ENCODE data around the gene NPHP3. TPM values are rescaled to one million over a fixed set of nuclear protein-coding genes. Genes with fewer than 3 reads are reported as not detected.

Gene NPHP3
- total and polyA plus RNA-seq, 7 donors: 3.9 to 9.1 (median 6.9) TPM

- peak; percentile 72 to 86 for DNase-seq
- no peaks in the 10 kb centered on the region for H3K27me3 ChIP-seq (ENCODE audit: insufficient read depth in 3 of 3, low read length in 2 of 3)
- WGBS, 3 donors: 0% methylated on average over 53 to 64 of the region's 64 CpGs
- no peak for TF ChIP-seq CTCF (IDR thresholded peaks at IDR 0.05)
- no peaks in the 10 kb centered on the region for H3K9me3 ChIP-seq
- ATAC-seq: peak; percentile 83 to 90 (median 86)
- H3K27ac ChIP-seq: peak within 1 kb of the TSS; percentile 85
- intact Hi-C loops (cut with DNase I): loop anchor here in 1 of 2 donors (10.0 kb wide), 1 partner anchor 55 kb away; no protein-coding TSS in a partner anchor
- H3K36me3 ChIP-seq (ENCODE audit: insufficient read depth in 1 of 2, low read depth in 1 of 2): peaks cover 0 to 7% of the 10 kb centered on the region in 2 donors
- peak within 1 kb of the TSS; percentile 95 for H3K4me3 ChIP-seq
- peaks cover 21% of the 10 kb centered on the region for H3K4me1 ChIP-seq
Measured at GRCh38 chr3:132660052-132660810, 62.0 kb downstream of the NPHP3 start, which contains the start of gene UBA5. Gene UBA5 (plus strand): TSS chr3:132660329. CDS start chr3:132660538, 209 bp downstream.

- peak; percentile 59 for TF ChIP-seq CTCF (IDR thresholded peaks at IDR 0.05)
- peak within 1 kb of the TSS; percentile 95 for H3K4me3 ChIP-seq
- peak within 1 kb of the TSS; percentile 85 for H3K27ac ChIP-seq
- ATAC-seq (peak; percentile 78 to 86 (median 84)), DNase-seq (peak; percentile 75 to 83)
- H3K4me1 ChIP-seq: peaks cover 21% of the 10 kb centered on the region
- no peaks in the 10 kb centered on the region for H3K9me3 ChIP-seq
- H3K36me3 ChIP-seq (ENCODE audit: insufficient read depth in 1 of 2, low read depth in 1 of 2): peaks cover 0 to 4% of the 10 kb centered on the region in 2 donors
- H3K27me3 ChIP-seq (ENCODE audit: insufficient read depth in 3 of 3, low read length in 2 of 3): no peaks in the 10 kb centered on the region
- WGBS, 3 donors: 0 to 1% (median 0%) methylated on average over 34 of the region's 34 CpGs
- intact Hi-C loops (cut with DNase I): loop anchor here in 1 of 2 donors (10.0 kb wide), 1 partner anchor 55 kb away; no protein-coding TSS in a partner anchor
Measured at GRCh38 chr3:132659365-132660051, 62.7 kb downstream of the NPHP3 start, which contains the start of gene ACAD11. Gene ACAD11 (minus strand): TSS chr3:132659809. CDS start chr3:132659751, 58 bp downstream.

- TF ChIP-seq CTCF (IDR thresholded peaks at IDR 0.05): no peak
- Histone ChIP-seq H3K4me1 (peaks cover 21% of the 10 kb centered on the region), H3K36me3 (ENCODE audit: insufficient read depth in 1 of 2, low read depth in 1 of 2) (no peaks in the 10 kb centered on the region), H3K4me3 (peak overlapping the region; percentile 95), H3K27ac (peak overlapping the region; percentile 85), H3K9me3 (no peaks in the 10 kb centered on the region), H3K27me3 (ENCODE audit: insufficient read depth in 3 of 3, low read length in 2 of 3) (no peaks in the 10 kb centered on the region)
- DNase-seq (no peak), ATAC-seq (peak in 1 of 4 donors; percentile 16)
- 1 to 4% (median 3%) methylated on average over 7 of the region's 7 CpGs for WGBS, 3 donors
- intact Hi-C loops (cut with DNase I): no loop called here
Measured at GRCh38 chr3:132659000-132659364, 63.2 kb downstream of the NPHP3 start.

GRCh38 chr3:132657869-132658747 lies 64.1 kb downstream of the NPHP3 start:
- TF ChIP-seq CTCF (IDR thresholded peaks at IDR 0.05): no peak
- DNase-seq (no peak), ATAC-seq (no peak)
- H3K27ac ChIP-seq: peak overlapping the region; percentile 85
- 75 to 91% (median 82%) methylated on average over 8 of the region's 8 CpGs for WGBS, 3 donors
- H3K4me3 ChIP-seq: peak overlapping the region; percentile 95
- H3K36me3 ChIP-seq (ENCODE audit: insufficient read depth in 1 of 2, low read depth in 1 of 2): no peaks in the 10 kb centered on the region
- no peaks in the 10 kb centered on the region for H3K9me3 ChIP-seq
- H3K4me1 ChIP-seq: peaks cover 21% of the 10 kb centered on the region
- intact Hi-C loops (cut with DNase I): no loop called here
- H3K27me3 ChIP-seq (ENCODE audit: insufficient read depth in 3 of 3, low read length in 2 of 3): no peaks in the 10 kb centered on the region

All from psoas muscle (tissue), 8 donors.